Gastrocnemius medialis (tissue), 4 donors: ENCODE measurements around the gene GABARAP. TPM values are rescaled to one million over a fixed set of nuclear protein-coding genes. Genes with fewer than 3 reads are reported as not detected.

Experiments
- ATAC-seq, 2 donors: fragments of 150-250 bp; one replicate each; pipeline ENCODE4 v1.9.1; 2016
- DNase-seq, 2 donors: peaks; one replicate each; pipeline ENCODE4 v3.0.0-alpha.2; 2019
- H3K27ac ChIP-seq, 4 donors: fragments of 200-600 bp; sonication (generic); 1 replicate in 1 of 4; 2 replicates in 3 of 4; pipeline ENCODE4 v1.5.1; 2016 to 2018; ENCODE audit warnings: mild to moderate bottlenecking in 2 of 4, moderate library complexity in 1 of 4
- H3K27me3 ChIP-seq, 3 donors: fragments of 200-600 bp; sonication (generic) in 2 of 3; 1 replicate in 1 of 3; 2 replicates in 2 of 3; pipeline versions ENCODE4 v1.5.1 to v1.6.0; 2016 to 2019; ENCODE audit warnings: mild to moderate bottlenecking in 1 of 3, moderate library complexity in 1 of 3
- H3K36me3 ChIP-seq, 2 donors: fragments of 200-600 bp; sonication (generic) in 1 of 2; one replicate each; pipeline ENCODE4 v1.5.1; 2017 to 2018
- H3K4me1 ChIP-seq, 2 donors: fragments of 200-600 bp; sonication (generic) in 1 of 2; one replicate each; pipeline ENCODE4 v1.5.1; 2016 to 2017; ENCODE audit warnings: mild to moderate bottlenecking in 2 of 2
- H3K4me3 ChIP-seq, 4 donors: fragments of 200-600 bp; sonication (generic) in 3 of 4; 1 replicate in 1 of 4; 2 replicates in 3 of 4; pipeline ENCODE4 v1.5.1; 2016 to 2019; ENCODE audit warnings: mild to moderate bottlenecking in 2 of 4
- H3K9me3 ChIP-seq, 3 donors: fragments of 200-600 bp; sonication (generic) in 2 of 3; 1 replicate in 1 of 3; 2 replicates in 2 of 3; pipeline ENCODE4 v1.5.1; 2016 to 2019
- POLR2A ChIP-seq, 2 donors: fragments of 450-650 bp; IDR thresholded peaks; one replicate each; pipeline ENCODE4 v1.6.1; 2017; ENCODE audit warnings: antibody characterized with exemption in 2 of 2, mild to moderate bottlenecking in 2 of 2, moderate library complexity in 2 of 2
- in situ Hi-C, 4 donors: fragments of 200-750 bp; cut with MboI; loops; one replicate each; pipeline versions ENCODE4 v1.15.0 to v1.8.0; 2017; ENCODE audit warnings: low sequenced_read_pairs in 4 of 4
- intact Hi-C: fragments of 100-400 bp; cut with DNase I; formaldehyde crosslinking; loops from one replicate; pipeline ENCODE4 v1.15.1; 2023; ENCODE audit warnings: low total_unique reads
- total RNA-seq, 4 donors: library from RNA; depleted of rRNA; stranded (reverse); fragments of >200 nt; gene quantifications; one replicate each; pipeline versions ENCODE4 v1.1.0 to v1.2.3, GENCODE V29; 2016
- TF ChIP-seq, protein P1 (sequence below), 5 experiments: fragments of 450-650 bp in 3 of 5; fragments of 200-600 bp in 2 of 5; sonication (generic) in 2 of 5; IDR thresholded peaks in 4 of 5; conservative IDR thresholded peaks in 1 of 5; 1 replicate in 4 of 5; 2 replicates in 1 of 5; pipeline ENCODE4 v1.5.1; 2016 to 2019; ENCODE audit warnings: antibody characterized with exemption in 5 of 5, mild to moderate bottlenecking in 3 of 5, moderate library complexity in 3 of 5

The GABARAP gene
- total RNA-seq, 4 donors from 2014 or later, result 207 to 626 (median 258) TPM

DNA sequence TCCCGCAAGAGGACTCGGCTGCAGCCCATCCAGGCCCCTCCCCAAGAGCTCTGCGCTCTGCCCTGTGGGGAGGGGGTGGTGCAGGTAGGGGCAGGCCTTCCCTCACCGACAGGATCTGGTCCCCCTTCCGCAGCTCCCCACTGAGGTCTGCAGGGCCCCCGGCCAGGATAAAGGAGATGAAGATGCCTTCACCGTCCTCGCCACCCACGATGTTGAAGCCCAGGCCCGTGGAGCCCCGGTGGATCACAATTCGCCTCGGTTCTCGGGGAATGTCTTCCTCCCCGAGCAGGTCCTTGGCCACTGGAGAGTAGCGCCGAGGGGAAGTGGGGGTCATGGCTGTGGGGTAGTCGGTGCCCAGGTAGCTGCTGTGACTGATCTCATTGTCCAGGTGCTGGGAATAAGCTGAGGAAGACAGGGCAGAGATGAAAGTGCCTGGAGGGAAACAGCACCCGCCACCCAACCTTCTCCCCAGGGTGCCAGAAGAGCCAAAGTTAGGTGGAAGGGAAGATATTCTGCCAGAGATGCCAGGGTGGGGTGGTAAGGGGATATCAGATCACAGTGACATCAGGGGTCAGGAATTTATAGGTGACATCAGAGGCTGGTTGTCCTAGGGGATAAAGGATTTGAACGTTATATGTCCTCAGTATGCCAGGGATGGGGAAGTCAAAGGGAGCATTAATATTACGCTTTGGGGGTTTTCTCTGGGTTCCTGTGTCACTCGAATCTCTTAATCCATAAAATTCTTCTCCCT, 45.4 kb downstream of the GABARAP start:
- ATAC-seq (no peak), DNase-seq (no peak)
- intact Hi-C loops, result no loop called here
- no peaks in the 10 kb centered on the region for H3K9me3 ChIP-seq
- H3K4me1 ChIP-seq, result no peaks in the 10 kb centered on the region
- H3K27me3 ChIP-seq, result no peaks in the 10 kb centered on the region
- H3K36me3 ChIP-seq, result no peaks in the 10 kb centered on the region
- TF ChIP-seq, protein P1, sequence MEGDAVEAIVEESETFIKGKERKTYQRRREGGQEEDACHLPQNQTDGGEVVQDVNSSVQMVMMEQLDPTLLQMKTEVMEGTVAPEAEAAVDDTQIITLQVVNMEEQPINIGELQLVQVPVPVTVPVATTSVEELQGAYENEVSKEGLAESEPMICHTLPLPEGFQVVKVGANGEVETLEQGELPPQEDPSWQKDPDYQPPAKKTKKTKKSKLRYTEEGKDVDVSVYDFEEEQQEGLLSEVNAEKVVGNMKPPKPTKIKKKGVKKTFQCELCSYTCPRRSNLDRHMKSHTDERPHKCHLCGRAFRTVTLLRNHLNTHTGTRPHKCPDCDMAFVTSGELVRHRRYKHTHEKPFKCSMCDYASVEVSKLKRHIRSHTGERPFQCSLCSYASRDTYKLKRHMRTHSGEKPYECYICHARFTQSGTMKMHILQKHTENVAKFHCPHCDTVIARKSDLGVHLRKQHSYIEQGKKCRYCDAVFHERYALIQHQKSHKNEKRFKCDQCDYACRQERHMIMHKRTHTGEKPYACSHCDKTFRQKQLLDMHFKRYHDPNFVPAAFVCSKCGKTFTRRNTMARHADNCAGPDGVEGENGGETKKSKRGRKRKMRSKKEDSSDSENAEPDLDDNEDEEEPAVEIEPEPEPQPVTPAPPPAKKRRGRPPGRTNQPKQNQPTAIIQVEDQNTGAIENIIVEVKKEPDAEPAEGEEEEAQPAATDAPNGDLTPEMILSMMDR (IDR thresholded peaks at IDR 0.05 in 4 of 5, conservative IDR thresholded peaks at IDR 0.05 in 1 of 5), result no peak
- TF ChIP-seq POLR2A (IDR thresholded peaks at IDR 0.05), result no peak
- H3K27ac ChIP-seq, result no peak overlapping the region
- no peak overlapping the region for H3K4me3 ChIP-seq
- in situ Hi-C loops, result no loop called here

DNA sequence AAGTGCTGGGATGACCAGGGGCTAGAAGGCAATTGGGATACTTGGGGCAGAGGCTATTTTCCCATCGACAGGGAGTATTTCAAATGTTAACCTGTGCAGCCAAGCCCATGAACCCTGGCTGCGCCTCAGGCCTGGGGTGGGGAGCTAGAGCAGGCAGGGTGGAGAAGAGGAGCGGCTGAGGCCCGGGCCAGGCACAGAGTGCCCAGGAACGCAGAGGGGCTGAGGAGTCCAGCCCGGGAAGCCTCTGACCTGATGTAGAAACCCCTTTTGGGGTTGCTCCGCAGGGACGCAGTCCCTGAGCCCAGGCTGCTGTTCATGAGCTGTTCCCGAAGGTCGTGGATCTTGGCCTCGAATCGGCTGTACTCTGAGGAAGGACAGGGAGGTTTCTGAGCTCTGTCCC, 46.3 kb downstream of the GABARAP start:
- intact Hi-C loops, result no loop called here
- no peaks in the 10 kb centered on the region for H3K9me3 ChIP-seq
- no peak for ATAC-seq
- H3K4me1 ChIP-seq, result no peaks in the 10 kb centered on the region
- in situ Hi-C loops, result no loop called here
- H3K36me3 ChIP-seq, result no peaks in the 10 kb centered on the region
- TF ChIP-seq POLR2A (IDR thresholded peaks at IDR 0.05), result no peak
- TF ChIP-seq, protein P1 (IDR thresholded peaks at IDR 0.05 in 4 of 5, conservative IDR thresholded peaks at IDR 0.05 in 1 of 5), result no peak
- no peaks in the 10 kb centered on the region for H3K27me3 ChIP-seq
- DNase-seq, result no peak
- H3K27ac ChIP-seq, result no peak overlapping the region
- no peak overlapping the region for H3K4me3 ChIP-seq

- Histone ChIP-seq H3K27ac (no peak overlapping the region), H3K4me3 (no peak overlapping the region), H3K27me3 (no peaks in the 10 kb centered on the region), H3K4me1 (no peaks in the 10 kb centered on the region), H3K36me3 (no peaks in the 10 kb centered on the region), H3K9me3 (no peaks in the 10 kb centered on the region)
- ATAC-seq, result no peak
- no peak for TF ChIP-seq POLR2A (IDR thresholded peaks at IDR 0.05)
- TF ChIP-seq, protein P1 (IDR thresholded peaks at IDR 0.05 in 4 of 5, conservative IDR thresholded peaks at IDR 0.05 in 1 of 5), result no peak
- intact Hi-C loops, result no loop called here
- in situ Hi-C loops, result no loop called here
- no peak for DNase-seq
Observed at GRCh38 chr17:7192271-7192937, 49.8 kb downstream of the GABARAP start.

DNA sequence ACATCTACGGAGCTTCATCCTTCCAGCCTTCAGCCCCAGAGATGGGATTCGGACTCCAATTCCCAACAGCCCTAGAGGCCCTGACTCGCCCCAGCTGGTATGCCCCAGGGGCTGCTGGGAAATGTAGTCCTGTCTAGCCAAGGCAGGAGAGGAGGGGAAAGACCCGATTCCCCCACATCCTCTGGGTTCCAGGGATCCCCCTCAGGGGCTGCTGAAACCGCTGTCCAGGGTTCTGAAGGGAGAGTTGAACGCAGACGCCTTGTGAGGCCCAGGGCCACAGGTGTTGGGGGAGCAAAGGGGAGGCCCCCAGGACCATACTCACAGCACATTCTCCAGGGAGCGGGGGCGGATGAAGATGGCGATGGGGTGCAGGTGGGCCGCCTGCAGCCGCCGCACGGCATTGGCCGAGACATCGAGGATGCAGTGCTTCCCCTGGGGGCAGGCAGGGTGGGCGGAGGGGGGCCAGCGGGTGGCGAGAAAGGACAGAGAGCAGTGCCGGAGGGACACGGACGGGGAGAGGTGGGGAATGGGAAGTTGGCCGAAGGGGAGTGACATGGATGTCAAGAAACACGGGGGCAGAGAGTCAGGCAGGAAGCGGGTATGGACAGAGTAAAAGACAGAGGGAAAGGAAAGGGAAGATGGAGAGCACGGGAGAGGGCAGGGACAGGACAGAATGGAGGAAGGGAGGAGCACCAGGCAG, 50.5 kb downstream of the GABARAP start:
- ATAC-seq (peak in 1 of 2 donors; percentile 87), DNase-seq (peak in 1 of 2 donors; percentile 51)
- no peaks in the 10 kb centered on the region for H3K4me1 ChIP-seq
- in situ Hi-C loops (no loop called here), intact Hi-C loops (no loop called here)
- peak overlapping the region in 1 of 4 donors; percentile 27 for H3K27ac ChIP-seq
- no peaks in the 10 kb centered on the region for H3K27me3 ChIP-seq
- H3K36me3 ChIP-seq, result no peaks in the 10 kb centered on the region
- TF ChIP-seq POLR2A (IDR thresholded peaks at IDR 0.05), result no peak
- TF ChIP-seq, protein P1 (IDR thresholded peaks at IDR 0.05 in 4 of 5, conservative IDR thresholded peaks at IDR 0.05 in 1 of 5), result no peak
- no peaks in the 10 kb centered on the region for H3K9me3 ChIP-seq
- peak overlapping the region in 1 of 4 donors; percentile 15 for H3K4me3 ChIP-seq
